ENCODE results near the gene PRKACB. TPM values are rescaled to one million over a fixed set of nuclear protein-coding genes. Genes with fewer than 3 reads are reported as not detected.

PRKACB gene
- total and polyA plus RNA-seq, 2 of the 8 experiments (the other 6 are each of a cell fraction or from before 2014, with no cell fraction given), result 7.8 to 31.0 TPM

DNA sequence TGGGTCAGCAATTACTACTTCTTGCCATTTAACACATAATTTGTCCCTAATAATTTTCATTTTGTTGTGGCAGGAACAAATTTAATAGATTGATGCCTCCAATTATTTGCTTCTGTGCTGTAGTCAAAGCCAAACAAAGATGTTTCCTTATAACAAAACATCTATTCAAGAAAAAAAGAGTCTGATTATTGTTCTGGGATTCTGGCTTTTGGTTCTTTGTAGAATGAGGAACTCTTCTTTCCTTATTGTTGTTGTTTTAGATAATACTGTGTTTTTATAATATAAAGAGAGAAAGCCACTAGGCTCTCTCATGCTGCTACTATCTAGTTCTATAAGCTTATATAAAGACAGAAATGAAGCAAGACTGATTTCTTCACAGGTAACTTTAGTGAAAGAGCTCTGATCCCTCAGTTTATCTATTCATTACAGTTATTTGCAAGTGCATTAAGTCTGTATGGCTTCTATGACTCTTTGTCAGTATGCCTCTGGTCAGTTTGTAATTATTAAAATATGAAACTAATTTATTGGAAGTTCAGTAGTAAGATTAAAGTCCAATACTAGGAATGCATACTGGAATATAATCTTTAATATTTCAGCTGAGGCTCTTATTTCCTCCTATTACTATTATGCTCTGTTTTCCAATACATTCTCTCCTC lies 37.4 kb downstream of the PRKACB start:
- Histone ChIP-seq H2BK5ac (ENCODE audit: low read depth, low read length) (no peak overlapping the region), H3K4ac (replicated peaks; ENCODE audit: insufficient read length, low read depth, low read length) (no peak overlapping the region), H3K56ac (replicated peaks; ENCODE audit: insufficient read length, low read depth, low read length) (no peak overlapping the region), H2AK5ac (ENCODE audit: low read depth, low read length) (no peak overlapping the region), H4K5ac (ENCODE audit: insufficient read length, low read depth, low read length) (no peak overlapping the region), H3K4me1 (replicated peaks in 1 of 4; ENCODE audit: control insufficient read depth in 3 of 4, insufficient read depth in 4 of 4, low read length in 3 of 4) (no peaks in the 10 kb centered on the region), H4K8ac (ENCODE audit: extremely low read depth, insufficient read depth, low read length) (no peak overlapping the region), H4K91ac (replicated peaks; ENCODE audit: insufficient read length, low read length) (no peak overlapping the region), H2BK20ac (ENCODE audit: low read length) (no peak overlapping the region), H2BK120ac (replicated peaks; ENCODE audit: low read depth, low read length) (no peak overlapping the region), H3K4me3 (ENCODE audit: extremely low read depth in 1 of 4, insufficient read depth in 2 of 4, low read depth in 3 of 4, low read length in 4 of 4) (no peak overlapping the region), H3K23me2 (ENCODE audit: low read depth, low read length) (no peaks in the 10 kb centered on the region), H3K36me3 (ENCODE audit: control insufficient read depth in 2 of 4, insufficient read depth in 4 of 4, low read length in 3 of 4) (peaks cover 0 to 2% (median 0%) of the 10 kb centered on the region in 4 experiments; a peak in 2 of 8 replicates), H3K27me3 (replicated peaks in 1 of 4; ENCODE audit: control insufficient read depth in 3 of 4, extremely low read depth in 1 of 4, insufficient read depth in 3 of 4, low read length in 3 of 4) (no peaks in the 10 kb centered on the region), H4K20me1 (replicated peaks in 1 of 2; ENCODE audit: control insufficient read depth in 1 of 2, insufficient read depth in 2 of 2, low read length in 2 of 2) (no peaks in the 10 kb centered on the region), H3K14ac (ENCODE audit: insufficient read length) (no peak overlapping the region), H2BK15ac (ENCODE audit: low read length) (no peak overlapping the region), H3K4me2 (ENCODE audit: insufficient read depth in 1 of 2, low read depth in 2 of 2, low read length in 2 of 2) (no peak overlapping the region), H3K9me3 (ENCODE audit: insufficient read depth in 2 of 2, low read depth in 1 of 2, low read length in 1 of 2) (no peaks in the 10 kb centered on the region), H2BK12ac (ENCODE audit: low read depth, low read length) (no peak overlapping the region), H3K18ac (ENCODE audit: extremely low read depth, low read length) (no peak overlapping the region), H3K9ac (replicated peaks in 1 of 4; ENCODE audit: extremely low read depth in 1 of 4, low read depth in 3 of 4, low read length in 3 of 4) (no peak overlapping the region), H3K27ac (ENCODE audit: low read depth, low read length) (no peak overlapping the region), H3K23ac (ENCODE audit: insufficient read length) (no peak overlapping the region), H3K79me2 (ENCODE audit: control insufficient read depth in 1 of 2, insufficient read depth in 2 of 2, low read length in 2 of 2) (no peaks in the 10 kb centered on the region), H2AFZ (ENCODE audit: low read length) (no peak overlapping the region), H3K79me1 (ENCODE audit: low read depth, low read length) (no peaks in the 10 kb centered on the region)
- FAIRE-seq (no peak), DNase-seq (ENCODE audit: low read depth in 1 of 2, low spot score in 2 of 2) (no peak)
- CTCF ChIA-PET (ENCODE audit: partially characterized antibody), result interaction anchor here (0.7 to 1.3 kb wide), 2 partner anchors 28 to 131 kb away, joined by 3 read pairs; no protein-coding TSS in a partner anchor
- POLR2A ChIA-PET (ENCODE audit: partially characterized antibody), result no interaction called here
- no peak for TF ChIP-seq TAF1 (IDR thresholded peaks at IDR 0.05; ENCODE audit: low read depth, low read length)
- TF ChIP-seq TAF7 (optimal IDR thresholded peaks at IDR 0.05; ENCODE audit: borderline replicate concordance, low read depth, low read length), result no peak
- no peak for TF ChIP-seq SIN3A (conservative IDR thresholded peaks at IDR 0.05 in 1 of 2, IDR thresholded peaks at IDR 0.05 in 1 of 2; ENCODE audit: low read depth in 1 of 2, low read length in 2 of 2)
- TF ChIP-seq TBP (IDR thresholded peaks at IDR 0.05; ENCODE audit: low read depth, low read length), result no peak
- no peak for TF ChIP-seq JUND (IDR thresholded peaks at IDR 0.05; ENCODE audit: low read length)
- no peak for TF ChIP-seq GABPA (IDR thresholded peaks at IDR 0.05; ENCODE audit: borderline replicate concordance, insufficient read depth, low read length)

Measured in H1 (cell line).